NCI-H2196 treated with DMSO at 0.1 percent for 48 hours (cell line): ENCODE results near the gene SCN1B.
"Not testable (repeated sequence)": the region's sequence is repeated elsewhere in the genome, so short reads cannot be mapped to it uniquely, and the experiment has no call there.

ENCODE experiments used
- DNase-seq: peaks from one replicate; lab custom pipeline; 2025; ENCODE audit not compliant: unreplicated experiment; lab: John Stamatoyannopoulos, UW

SCN1B gene

DNA sequence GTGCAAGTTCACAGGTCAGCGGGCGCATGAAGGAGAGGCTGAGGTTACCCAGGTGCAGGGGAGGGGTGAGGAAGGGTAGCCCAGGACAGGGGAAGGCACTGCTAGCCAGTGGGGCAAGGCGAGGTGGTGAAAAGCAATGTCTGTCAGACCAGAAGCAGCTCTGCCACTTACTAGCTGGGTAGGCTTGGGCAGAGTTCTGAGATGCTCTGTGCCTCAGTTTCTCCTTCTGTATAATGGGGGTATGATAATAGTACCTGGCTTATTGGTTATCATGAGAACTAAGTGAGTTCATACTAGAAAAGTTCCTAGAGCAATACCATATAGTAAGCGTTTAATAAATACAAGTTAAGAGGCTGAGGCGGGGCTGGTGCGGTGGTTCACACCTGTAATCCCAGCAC is 14.3 kb upstream of the SCN1B start:
- DNase-seq, result no peak

GRCh38 chr19:35017507-35017906 is 12.8 kb upstream of the SCN1B start:
- no peak for DNase-seq

DNA sequence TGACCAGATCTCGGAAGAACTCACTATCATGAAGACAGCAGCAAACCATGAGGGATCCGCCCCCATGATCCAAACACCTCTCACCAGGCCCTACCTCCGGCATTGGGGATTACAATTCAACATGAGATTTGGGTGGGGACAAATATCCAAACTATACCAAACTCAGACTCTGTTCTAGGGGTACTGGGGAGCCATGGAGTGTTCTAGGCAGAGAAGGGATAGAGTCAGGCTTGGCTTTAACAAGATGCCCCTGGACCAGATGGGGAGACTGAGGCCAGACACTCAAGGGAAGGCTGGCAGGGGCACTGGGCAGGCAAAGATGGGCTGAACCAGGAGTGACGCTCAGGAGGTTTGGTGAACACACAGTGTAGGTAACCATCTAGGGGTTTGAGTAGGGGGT is 11.9 kb upstream of the SCN1B start:
- DNase-seq, result no peak

GRCh38 chr19:35019144-35019543 is 11.1 kb upstream of the SCN1B start:
- DNase-seq, result no peak

- DNase-seq, result no peak
Observed at GRCh38 chr19:35021016-35021415, 9.3 kb upstream of the SCN1B start.

- DNase-seq, result no peak
Observed at GRCh38 chr19:35021596-35021995, 8.7 kb upstream of the SCN1B start.

DNA sequence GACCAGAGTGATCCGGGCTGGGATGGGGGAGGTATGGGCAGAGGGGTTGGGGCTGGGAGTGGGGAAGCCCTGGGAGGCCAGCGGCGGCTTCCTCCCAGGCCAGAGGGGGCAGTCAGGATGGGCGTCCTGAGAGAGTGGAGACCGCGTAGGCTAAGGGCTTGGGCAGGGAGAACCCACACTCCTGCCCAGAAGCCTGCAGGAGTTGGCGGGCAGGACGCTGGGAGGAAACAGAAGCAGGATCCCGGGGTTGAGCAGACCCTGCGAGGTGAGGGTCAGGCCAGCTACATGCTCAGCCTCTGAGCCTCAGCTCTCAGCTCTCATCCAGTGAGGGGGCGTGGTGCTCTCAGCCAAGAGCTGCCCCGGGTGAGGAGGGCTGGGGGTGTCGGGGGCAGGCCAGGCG is 7.8 kb upstream of the SCN1B start:
- no peak for DNase-seq

DNA sequence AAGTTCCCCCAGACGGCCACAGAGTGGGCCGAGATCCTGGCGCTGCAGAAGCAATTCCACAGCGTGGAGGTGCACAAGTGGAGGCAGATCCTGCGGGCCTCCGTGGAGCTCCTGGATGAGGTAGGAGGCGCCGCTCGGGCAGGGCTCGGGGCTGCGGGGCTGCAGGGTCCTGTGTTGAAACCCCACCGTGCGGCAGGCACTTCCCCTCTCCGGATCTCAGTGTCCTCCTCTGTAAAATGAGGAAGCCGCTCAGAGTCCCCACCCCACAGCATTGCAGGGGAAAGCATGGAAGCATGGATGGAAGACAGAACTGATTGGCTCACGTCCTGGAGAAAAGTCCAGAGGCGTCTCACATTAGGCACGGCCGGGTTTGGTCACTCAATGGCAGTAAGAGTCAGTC is 6.8 kb upstream of the SCN1B start:
- DNase-seq, result no peak

- no peak for DNase-seq
Observed at GRCh38 chr19:35024095-35024494, 6.2 kb upstream of the SCN1B start.

- no peak for DNase-seq
Observed at GRCh38 chr19:35025969-35026368, 4.3 kb upstream of the SCN1B start.

DNA sequence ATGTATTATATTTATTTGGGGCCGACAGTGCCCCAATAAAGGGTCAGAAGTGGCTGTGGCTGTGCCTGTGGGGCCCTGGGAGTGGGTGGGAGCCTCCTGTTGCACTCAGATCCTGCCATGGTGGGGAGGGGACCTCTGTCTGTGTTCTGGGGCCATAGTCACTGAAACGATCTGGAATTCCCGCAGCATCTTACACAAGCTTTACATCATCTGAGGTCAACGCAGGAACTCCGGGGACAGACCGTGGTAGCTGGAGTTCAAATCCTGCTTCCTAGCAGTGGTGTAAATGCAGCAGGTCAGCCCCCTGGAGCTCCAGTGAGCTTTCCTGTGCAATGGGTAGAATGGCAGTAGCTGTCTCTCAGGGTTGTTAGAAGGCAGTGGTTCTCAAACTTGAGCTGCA is 3.9 kb upstream of the SCN1B start:
- DNase-seq, result no peak

DNA sequence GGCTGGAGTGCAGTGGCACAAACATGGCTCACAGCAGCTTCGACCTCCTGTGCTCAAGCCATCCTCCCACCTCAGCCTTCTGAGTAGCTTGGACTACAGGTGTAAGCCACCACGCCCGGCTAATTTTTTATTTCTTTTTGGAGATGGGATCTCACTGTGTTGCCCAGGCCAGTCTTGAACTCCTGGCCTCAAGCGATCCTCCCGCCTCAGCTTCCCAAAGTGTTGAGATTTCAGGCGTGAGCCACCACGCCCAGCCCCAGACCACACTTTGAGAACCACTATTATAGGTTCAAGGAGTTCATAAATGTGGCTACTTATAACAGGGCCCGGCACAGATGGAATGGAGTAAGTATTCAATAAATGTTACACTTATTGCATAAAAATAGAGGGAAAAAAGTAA is 3.3 kb upstream of the SCN1B start:
- no peak for DNase-seq

DNA sequence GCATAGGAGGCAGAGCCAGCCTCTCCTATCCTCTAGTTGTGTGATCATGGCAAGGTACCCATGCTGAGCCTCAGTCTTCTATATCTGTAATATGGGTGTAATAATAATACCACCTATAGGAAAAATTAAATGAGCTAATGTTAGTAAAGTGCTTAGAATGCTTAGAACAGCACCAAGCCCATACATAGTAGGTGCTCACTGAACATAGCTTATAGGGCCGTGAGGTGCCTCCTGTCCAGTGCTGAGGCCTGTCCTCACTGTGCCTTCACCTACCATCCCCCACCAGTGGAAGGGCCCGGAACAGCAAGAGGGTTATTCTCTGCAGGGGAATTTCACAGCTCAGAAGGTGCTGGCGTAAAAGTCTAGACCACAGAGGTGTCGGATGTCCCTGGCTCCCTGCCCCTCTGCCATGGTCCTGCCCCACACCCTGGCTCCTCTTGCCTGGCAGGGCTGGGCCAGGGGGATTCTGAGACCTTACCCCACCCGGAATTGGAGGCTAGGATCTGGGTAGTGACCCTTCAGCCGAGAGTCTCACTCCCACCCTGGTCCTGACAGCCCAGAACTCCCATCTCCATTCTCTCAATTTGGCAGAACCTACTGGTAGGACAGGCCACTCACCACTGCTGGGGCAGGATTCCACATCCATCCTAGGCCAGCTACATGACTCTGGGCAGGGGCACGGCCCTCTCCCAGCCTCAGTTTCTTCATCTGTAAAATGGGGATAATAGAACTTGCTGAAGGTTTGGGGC is 2.2 kb upstream of the SCN1B start:
- DNase-seq, result no peak

GRCh38 chr19:35028600-35028885 is 1.7 kb upstream of the SCN1B start:
- not testable (repeated sequence) for DNase-seq

- DNase-seq, result not testable (repeated sequence)
Observed at GRCh38 chr19:35029275-35029736, 964 bp upstream of the SCN1B start.

GRCh38 chr19:35029737-35030256 is 473 bp upstream of the SCN1B start:
- DNase-seq, result no peak

GRCh38 chr19:35031072-35031881 is 1.0 kb downstream of the SCN1B start:
- DNase-seq, result no peak

- no peak for DNase-seq
Observed at GRCh38 chr19:35032356-35032865, 2.1 kb downstream of the SCN1B start.

- DNase-seq, result no peak
Observed at GRCh38 chr19:35033067-35034004, 3.1 kb downstream of the SCN1B start.

DNA sequence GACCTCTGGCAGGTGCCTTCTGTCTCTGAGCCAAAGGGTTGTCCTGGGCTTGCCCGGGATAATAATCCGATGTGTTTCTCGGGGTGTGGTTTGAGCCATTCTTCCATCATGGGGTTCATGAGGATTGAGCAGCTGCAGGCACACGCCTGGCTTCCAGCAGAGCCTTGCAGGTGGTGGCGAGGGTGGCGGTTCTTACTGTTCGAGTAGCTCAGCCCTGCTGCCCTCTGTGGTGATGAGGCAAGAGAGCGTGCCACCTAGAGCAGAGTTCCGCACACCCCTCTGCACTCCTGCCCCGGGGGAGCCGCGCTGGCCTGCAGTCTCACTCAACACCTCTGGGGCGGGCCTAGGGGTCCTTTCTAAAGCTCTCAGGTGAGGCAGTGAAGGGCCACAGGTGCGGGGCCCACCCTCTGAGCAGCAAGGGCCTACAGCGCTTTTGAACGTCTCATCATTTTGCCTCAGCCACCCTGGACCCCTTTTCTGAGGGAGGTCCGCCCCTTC is 3.8 kb downstream of the SCN1B start:
- no peak for DNase-seq
